ENCODE data around the gene OR2S2.
"Not testable (repeated sequence)": the region's sequence is repeated elsewhere in the genome, so short reads cannot be mapped to it uniquely, and the experiment has no call there.

OR2S2 gene

GRCh38 chr9:35958104-35958837, at the start of gene OR2S2:
OR2S2 (minus strand) TSS chr9:35958154; CDS start chr9:35958098, 56 bp downstream.
- no peak for FAIRE-seq

- FAIRE-seq, result no peak
Observed at GRCh38 chr9:36007316-36007708, 49.4 kb upstream of the OR2S2 start.

- FAIRE-seq, result peak; percentile 66
Observed at GRCh38 chr9:36006549-36007315, 48.8 kb upstream of the OR2S2 start.

- no peak for FAIRE-seq
Observed at GRCh38 chr9:36005891-36006290, 47.9 kb upstream of the OR2S2 start.

- FAIRE-seq, result no peak
Observed at GRCh38 chr9:35998333-35998732, 40.4 kb upstream of the OR2S2 start.

- not testable (repeated sequence) for FAIRE-seq
Observed at GRCh38 chr9:35997016-35997415, 39.1 kb upstream of the OR2S2 start.

GRCh38 chr9:35996358-35996970, 38.5 kb upstream of the OR2S2 start:
- FAIRE-seq, result no peak

GRCh38 chr9:35994959-35995358, 37.0 kb upstream of the OR2S2 start:
- no peak for FAIRE-seq

GRCh38 chr9:35993976-35994720, 36.2 kb upstream of the OR2S2 start:
- FAIRE-seq, result no peak

- FAIRE-seq, result not testable (repeated sequence)
Observed at GRCh38 chr9:35993136-35993535, 35.2 kb upstream of the OR2S2 start.

- no peak for FAIRE-seq
Observed at GRCh38 chr9:35990155-35990554, 32.2 kb upstream of the OR2S2 start.

- no peak for FAIRE-seq
Observed at GRCh38 chr9:35984021-35984420, 26.1 kb upstream of the OR2S2 start.

GRCh38 chr9:35981699-35982098, 23.7 kb upstream of the OR2S2 start:
- no peak for FAIRE-seq

GRCh38 chr9:35980289-35981011, 22.5 kb upstream of the OR2S2 start:
- FAIRE-seq, result no peak

- no peak for FAIRE-seq
Observed at GRCh38 chr9:35978792-35979191, 20.8 kb upstream of the OR2S2 start.

GRCh38 chr9:35976726-35977125, 18.8 kb upstream of the OR2S2 start:
- FAIRE-seq, result no peak

GRCh38 chr9:35974800-35975199, 16.8 kb upstream of the OR2S2 start:
- FAIRE-seq, result no peak

- FAIRE-seq, result no peak
Observed at GRCh38 chr9:35972093-35972492, 14.1 kb upstream of the OR2S2 start.

GRCh38 chr9:35967042-35967441, 9.1 kb upstream of the OR2S2 start:
- FAIRE-seq, result no peak

GRCh38 chr9:35966433-35966832, 8.5 kb upstream of the OR2S2 start:
- FAIRE-seq, result peak; percentile 18

- FAIRE-seq, result no peak
Observed at GRCh38 chr9:35965011-35965410, 7.1 kb upstream of the OR2S2 start.

All from colon (tissue), 2 donors.